Gastrocnemius medialis (tissue), 4 donors: ENCODE results near the gene TVP23C. TPM values are rescaled to one million over a fixed set of nuclear protein-coding genes. Genes with fewer than 3 reads are reported as not detected.

Source experiments
- ATAC-seq, 2 donors: fragments of 150-250 bp; one replicate each; pipeline ENCODE4 v1.9.1; 2016
- DNase-seq, 2 donors: peaks; one replicate each; pipeline ENCODE4 v3.0.0-alpha.2; 2019
- H3K27ac ChIP-seq, 4 donors: fragments of 200-600 bp; sonication (generic); 1 replicate in 1 of 4; 2 replicates in 3 of 4; pipeline ENCODE4 v1.5.1; 2016 to 2018; ENCODE audit warnings: mild to moderate bottlenecking in 2 of 4, moderate library complexity in 1 of 4
- H3K27me3 ChIP-seq, 3 donors: fragments of 200-600 bp; sonication (generic) in 2 of 3; 1 replicate in 1 of 3; 2 replicates in 2 of 3; pipeline versions ENCODE4 v1.5.1 to v1.6.0; 2016 to 2019; ENCODE audit warnings: mild to moderate bottlenecking in 1 of 3, moderate library complexity in 1 of 3
- H3K36me3 ChIP-seq, 2 donors: fragments of 200-600 bp; sonication (generic) in 1 of 2; one replicate each; pipeline ENCODE4 v1.5.1; 2017 to 2018
- H3K4me1 ChIP-seq, 2 donors: fragments of 200-600 bp; sonication (generic) in 1 of 2; one replicate each; pipeline ENCODE4 v1.5.1; 2016 to 2017; ENCODE audit warnings: mild to moderate bottlenecking in 2 of 2
- H3K4me3 ChIP-seq, 4 donors: fragments of 200-600 bp; sonication (generic) in 3 of 4; 1 replicate in 1 of 4; 2 replicates in 3 of 4; pipeline ENCODE4 v1.5.1; 2016 to 2019; ENCODE audit warnings: mild to moderate bottlenecking in 2 of 4
- H3K9me3 ChIP-seq, 3 donors: fragments of 200-600 bp; sonication (generic) in 2 of 3; 1 replicate in 1 of 3; 2 replicates in 2 of 3; pipeline ENCODE4 v1.5.1; 2016 to 2019
- CTCF ChIP-seq, 5 experiments: fragments of 450-650 bp in 3 of 5; fragments of 200-600 bp in 2 of 5; sonication (generic) in 2 of 5; IDR thresholded peaks in 4 of 5; conservative IDR thresholded peaks in 1 of 5; 1 replicate in 4 of 5; 2 replicates in 1 of 5; pipeline ENCODE4 v1.5.1; 2016 to 2019; ENCODE audit warnings: antibody characterized with exemption in 5 of 5, mild to moderate bottlenecking in 3 of 5, moderate library complexity in 3 of 5
- POLR2A ChIP-seq, 2 donors: fragments of 450-650 bp; IDR thresholded peaks; one replicate each; pipeline ENCODE4 v1.6.1; 2017; ENCODE audit warnings: antibody characterized with exemption in 2 of 2, mild to moderate bottlenecking in 2 of 2, moderate library complexity in 2 of 2
- in situ Hi-C, 4 donors: fragments of 200-750 bp; cut with MboI; loops; one replicate each; pipeline versions ENCODE4 v1.15.0 to v1.8.0; 2017; ENCODE audit warnings: low sequenced_read_pairs in 4 of 4
- intact Hi-C: fragments of 100-400 bp; cut with DNase I; formaldehyde crosslinking; loops from one replicate; pipeline ENCODE4 v1.15.1; 2023; ENCODE audit warnings: low total_unique reads
- total RNA-seq, 4 donors: library from RNA; depleted of rRNA; stranded (reverse); fragments of >200 nt; gene quantifications; one replicate each; pipeline versions ENCODE4 v1.1.0 to v1.2.3, GENCODE V29; 2016

Gene TVP23C
- total RNA-seq, 4 donors from 2014 or later: 1.2 to 4.2 (median 1.7) TPM; not detected in 1

GRCh38 chr17:15498107-15498506 is 65.2 kb downstream of the TVP23C start:
- TF ChIP-seq POLR2A (IDR thresholded peaks at IDR 0.05) (no peak), CTCF (IDR thresholded peaks at IDR 0.05 in 4 of 5, conservative IDR thresholded peaks at IDR 0.05 in 1 of 5) (no peak)

GRCh38 chr17:15496735-15497670 is 66.3 kb downstream of the TVP23C start:
- Histone ChIP-seq H3K4me1 (peaks cover 16 to 27% of the 10 kb centered on the region in 2 donors), H3K27ac (peak overlapping the region in 3 of 4 donors; percentile 1 to 67 (median 66)), H3K36me3 (no peaks in the 10 kb centered on the region), H3K27me3 (no peaks in the 10 kb centered on the region), H3K4me3 (no peak overlapping the region), H3K9me3 (no peaks in the 10 kb centered on the region)
- intact Hi-C loops (loop anchor here (10.0 kb wide), 1 partner anchor 1292 kb away; no protein-coding TSS in a partner anchor), in situ Hi-C loops (no loop called here)
- peak; percentile 67 to 81 for ATAC-seq
- TF ChIP-seq CTCF (IDR thresholded peaks at IDR 0.05 in 4 of 5, conservative IDR thresholded peaks at IDR 0.05 in 1 of 5) (no peak), POLR2A (IDR thresholded peaks at IDR 0.05) (no peak)
- DNase-seq: no peak

More at GRCh38 chr17:15498107-15498506, 65.2 kb downstream of the TVP23C start:
- no peaks in the 10 kb centered on the region for H3K36me3 ChIP-seq
- peak in 1 of 2 donors; percentile 37 for DNase-seq
- no peaks in the 10 kb centered on the region for H3K27me3 ChIP-seq
- peak; percentile 27 to 51 for ATAC-seq
- H3K9me3 ChIP-seq: no peaks in the 10 kb centered on the region
- peaks cover 18 to 34% of the 10 kb centered on the region in 2 donors for H3K4me1 ChIP-seq
- H3K4me3 ChIP-seq: no peak overlapping the region
- no peak overlapping the region for H3K27ac ChIP-seq
- intact Hi-C loops: loop anchor here (10.0 kb wide), 1 partner anchor 1293 kb away; no protein-coding TSS in a partner anchor
- in situ Hi-C loops: no loop called here

DNA sequence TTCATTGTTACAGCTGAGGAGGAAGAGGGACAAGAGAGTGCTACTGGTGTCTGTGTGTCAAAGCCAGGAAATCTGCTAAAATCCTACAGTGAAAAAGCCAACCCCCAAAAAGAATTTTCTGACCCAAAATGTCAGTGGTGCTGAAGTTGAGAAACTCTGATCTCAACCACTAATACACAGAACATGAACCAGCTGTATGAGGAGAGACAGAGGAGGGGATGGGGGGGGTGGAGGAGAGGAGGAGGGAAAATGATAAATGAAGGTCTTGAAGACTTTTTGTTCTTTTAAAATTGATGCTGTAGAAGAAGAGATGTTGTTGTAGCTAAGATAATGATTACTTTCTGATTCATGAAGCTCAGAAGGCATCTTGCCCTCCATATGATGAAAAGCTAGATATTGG is 68.5 kb downstream of the TVP23C start:
- no peak overlapping the region for H3K4me3 ChIP-seq
- no peaks in the 10 kb centered on the region for H3K36me3 ChIP-seq
- no peak for ATAC-seq
- H3K4me1 ChIP-seq: peaks cover 20 to 38% of the 10 kb centered on the region in 2 donors
- no peaks in the 10 kb centered on the region for H3K9me3 ChIP-seq
- TF ChIP-seq CTCF (IDR thresholded peaks at IDR 0.05 in 4 of 5, conservative IDR thresholded peaks at IDR 0.05 in 1 of 5): no peak
- TF ChIP-seq POLR2A (IDR thresholded peaks at IDR 0.05): no peak
- H3K27me3 ChIP-seq: no peaks in the 10 kb centered on the region
- no peak overlapping the region for H3K27ac ChIP-seq
- in situ Hi-C loops (no loop called here), intact Hi-C loops (loop anchor here (10.0 kb wide), 1 partner anchor 1290 kb away; no protein-coding TSS in a partner anchor)
- DNase-seq: no peak

DNA sequence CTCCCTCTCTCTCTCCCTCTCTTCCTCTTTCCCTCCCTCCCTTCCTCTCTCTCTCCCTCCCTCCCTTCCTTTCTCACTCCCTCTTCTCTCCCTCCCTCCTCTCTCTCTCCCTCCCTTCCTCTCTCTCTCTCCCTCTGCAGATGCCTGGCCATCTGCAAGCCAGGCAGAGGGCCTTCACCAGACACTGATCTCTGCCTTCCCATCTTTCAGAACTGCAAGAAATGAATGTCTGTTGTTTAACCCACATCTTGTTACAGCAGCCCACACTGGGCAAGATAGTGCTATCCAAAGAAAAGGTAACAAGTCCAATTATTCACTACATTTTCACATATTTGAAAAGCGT is 69.6 kb downstream of the TVP23C start:
- intact Hi-C loops: loop anchor here (10.0 kb wide), 1 partner anchor 1289 kb away; no protein-coding TSS in a partner anchor
- TF ChIP-seq CTCF (IDR thresholded peaks at IDR 0.05 in 4 of 5, conservative IDR thresholded peaks at IDR 0.05 in 1 of 5) (no peak), POLR2A (IDR thresholded peaks at IDR 0.05) (no peak)
- in situ Hi-C loops: no loop called here
- Histone ChIP-seq H3K27ac (no peak overlapping the region), H3K4me1 (peaks cover 20 to 38% of the 10 kb centered on the region in 2 donors), H3K9me3 (no peaks in the 10 kb centered on the region), H3K4me3 (no peak overlapping the region), H3K36me3 (no peaks in the 10 kb centered on the region), H3K27me3 (no peaks in the 10 kb centered on the region)
- ATAC-seq (no peak), DNase-seq (no peak)
